Upper lobe of right lung (tissue), 1 donor: ENCODE data around the gene OR5H1. TPM values are rescaled to one million over a fixed set of nuclear protein-coding genes. Genes with fewer than 3 reads are reported as not detected.
"Not testable (repeated sequence)": the region's sequence is repeated elsewhere in the genome, so short reads cannot be mapped to it uniquely, and the experiment has no call there.

Experiments used
- ATAC-seq: fragments of 200-7000 bp; cut with Tn5 transposase; one replicate; pipeline ENCODE4 v1.9.1; 2020; ENCODE audit warnings: mild to moderate bottlenecking, moderate library complexity
- DNase-seq: peaks from one replicate; pipeline ENCODE4 v3.0.0-alpha.2; 2020
- H3K27ac ChIP-seq: fragments of 200-600 bp; one replicate; pipeline ENCODE4 v1.8.0; 2022
- H3K27me3 ChIP-seq: fragments of 200-600 bp; one replicate; pipeline ENCODE4 v1.8.0; 2022; ENCODE audit warnings: mild to moderate bottlenecking
- H3K36me3 ChIP-seq: fragments of 200-600 bp; one replicate; pipeline ENCODE4 v1.8.0; 2022
- H3K4me1 ChIP-seq: fragments of 200-600 bp; one replicate; pipeline ENCODE4 v1.8.0; 2022
- H3K4me3 ChIP-seq: fragments of 200-600 bp; one replicate; pipeline ENCODE4 v1.8.0; 2022; ENCODE audit warnings: mild to moderate bottlenecking
- H3K9me3 ChIP-seq: fragments of 200-600 bp; one replicate; pipeline ENCODE4 v1.8.0; 2022
- CTCF ChIP-seq: fragments of 200-600 bp; IDR thresholded peaks from one replicate; pipeline ENCODE4 v1.8.0; 2022; ENCODE audit warnings: antibody characterized with exemption
- intact Hi-C: fragments of 100-400 bp; cut with DNase I; formaldehyde crosslinking; loops from one replicate; pipeline ENCODE4 v1.11.0; 2022
- total RNA-seq: library from RNA; stranded (reverse); fragmentation: NEBNext Ultra II Directional; extraction: Animal tissue kit (Norgen Biotek cat#: 25700); gene quantifications from one replicate; pipeline ENCODE4 v1.2.1, GENCODE V29; 2021
- donor health status: DM: no; HTN: yes; CAD: no; lungs with severe emphysema.

Gene OR5H1
- total RNA-seq, 1 donor from 2014 or later: not detected

- TF ChIP-seq CTCF: no peak
- intact Hi-C loops: no loop called here
- Histone ChIP-seq H3K27me3 (no peaks in the 10 kb centered on the region), H3K36me3 (no peaks in the 10 kb centered on the region), H3K27ac (no peak overlapping the region), H3K9me3 (no peaks in the 10 kb centered on the region), H3K4me3 (no peak overlapping the region), H3K4me1 (no peaks in the 10 kb centered on the region)
- DNase-seq (no peak), ATAC-seq (no peak)
Measured at GRCh38 chr3:98140531-98140930, 10.0 kb downstream of the OR5H1 start.

- no peak for ATAC-seq
- H3K27ac ChIP-seq: no peak within 1 kb of the TSS
- H3K4me1 ChIP-seq: no peaks in the 10 kb centered on the region
- H3K9me3 ChIP-seq: no peaks in the 10 kb centered on the region
- no peak within 1 kb of the TSS for H3K4me3 ChIP-seq
- DNase-seq: no peak
- intact Hi-C loops: no loop called here
- TF ChIP-seq CTCF: no peak
- no peaks in the 10 kb centered on the region for H3K36me3 ChIP-seq
- H3K27me3 ChIP-seq: no peaks in the 10 kb centered on the region
Measured at GRCh38 chr3:98147179-98147578, 16.7 kb downstream of the OR5H1 start, which contains the start of gene OR5H14. Gene OR5H14, plus strand, starts transcription at chr3:98147479. Its CDS starts 1,907 bp downstream, at chr3:98149386.

- no peak for TF ChIP-seq CTCF
- no peaks in the 10 kb centered on the region for H3K27me3 ChIP-seq
- ATAC-seq: no peak
- no peaks in the 10 kb centered on the region for H3K36me3 ChIP-seq
- no peak for DNase-seq
- H3K27ac ChIP-seq: no peak overlapping the region
- H3K9me3 ChIP-seq: no peaks in the 10 kb centered on the region
- H3K4me1 ChIP-seq: no peaks in the 10 kb centered on the region
- no peak overlapping the region for H3K4me3 ChIP-seq
- intact Hi-C loops: no loop called here
Measured at GRCh38 chr3:98148751-98149150, 18.2 kb downstream of the OR5H1 start.

GRCh38 chr3:98149456-98149855, 18.9 kb downstream of the OR5H1 start:
- not testable (repeated sequence) for DNase-seq, ATAC-seq

GRCh38 chr3:98151241-98151640, 20.7 kb downstream of the OR5H1 start:
- intact Hi-C loops: no loop called here
- H3K27me3 ChIP-seq: no peaks in the 10 kb centered on the region
- no peak overlapping the region for H3K4me3 ChIP-seq
- ATAC-seq (no peak), DNase-seq (no peak)
- H3K36me3 ChIP-seq: no peaks in the 10 kb centered on the region
- no peak overlapping the region for H3K27ac ChIP-seq
- H3K4me1 ChIP-seq: no peaks in the 10 kb centered on the region
- no peaks in the 10 kb centered on the region for H3K9me3 ChIP-seq
- TF ChIP-seq CTCF: no peak

More at GRCh38 chr3:98149456-98149855, 18.9 kb downstream of the OR5H1 start:
- H3K4me3 ChIP-seq, H3K27me3 ChIP-seq, H3K27ac ChIP-seq, H3K9me3 ChIP-seq, H3K4me1 ChIP-seq, intact Hi-C loops, H3K36me3 ChIP-seq: not testable (repeated sequence)

- no peak for TF ChIP-seq CTCF
- H3K27me3 ChIP-seq: no peaks in the 10 kb centered on the region
- no peaks in the 10 kb centered on the region for H3K9me3 ChIP-seq
- no peak within 1 kb of the TSS for H3K4me3 ChIP-seq
- intact Hi-C loops: no loop called here
- H3K4me1 ChIP-seq: no peaks in the 10 kb centered on the region
- DNase-seq (no peak), ATAC-seq (no peak)
- no peak within 1 kb of the TSS for H3K27ac ChIP-seq
- no peaks in the 10 kb centered on the region for H3K36me3 ChIP-seq
Measured at GRCh38 chr3:98166396-98166795, 35.9 kb downstream of the OR5H1 start, which contains the start of gene OR5H15. Gene OR5H15, plus strand, starts transcription at chr3:98166696. Its CDS starts 2,004 bp downstream, at chr3:98168700.
